RCC 7860 (cell line): ENCODE measurements around the gene CCDC195.
"Not testable (repeated sequence)": the region's sequence is repeated elsewhere in the genome, so short reads cannot be mapped to it uniquely, and the experiment has no call there.

ENCODE experiments used
- DNase-seq: peaks from one replicate; pipeline ENCODE4 v3.0.0-alpha.2; 2015; ENCODE audit warnings: low spot score
- FAIRE-seq: peaks from 2 replicates; lab custom pipeline; 2012; peaks lifted over from hg19 to GRCh38; lab: Jason Lieb, UNC

The CCDC195 gene

DNA sequence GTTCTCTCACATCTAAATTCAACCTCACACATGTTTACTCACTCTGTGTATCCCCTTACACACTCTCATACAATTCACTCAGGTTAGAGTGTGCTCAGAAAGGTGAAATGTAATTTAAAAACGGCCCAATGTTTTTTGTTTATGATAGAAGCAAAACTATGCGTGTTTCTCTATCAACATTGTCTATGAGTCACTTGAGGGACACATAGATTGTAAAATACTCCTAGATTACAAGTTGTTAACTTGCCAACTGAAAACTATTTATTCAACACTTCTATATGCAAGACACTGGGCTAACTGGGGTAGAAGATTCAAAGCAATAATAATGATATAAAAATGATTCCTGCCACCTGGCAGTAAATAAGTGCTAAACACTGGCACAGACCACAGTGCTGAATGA, 24.6 kb downstream of the CCDC195 start:
- FAIRE-seq (no peak), DNase-seq (no peak)

DNA sequence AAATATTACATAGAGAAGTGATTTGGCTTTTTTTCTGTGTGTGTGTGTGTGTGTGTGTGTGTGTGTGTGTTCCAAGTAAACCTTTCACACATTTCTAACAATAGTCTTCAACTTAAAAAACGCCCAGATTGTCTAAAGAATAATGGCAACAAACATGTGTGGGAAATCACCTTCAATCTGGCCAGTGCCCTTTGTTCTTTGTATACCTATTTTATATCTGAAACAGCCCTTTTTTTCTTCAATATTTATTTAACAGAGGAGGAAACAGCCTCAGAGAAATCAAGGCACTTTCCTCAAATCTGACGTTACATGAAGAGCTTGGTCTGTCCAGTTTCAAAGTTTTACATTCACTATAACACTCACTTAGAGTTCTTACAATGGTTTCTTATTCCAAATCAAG, 25.3 kb downstream of the CCDC195 start:
- DNase-seq (no peak), FAIRE-seq (no peak)

DNA sequence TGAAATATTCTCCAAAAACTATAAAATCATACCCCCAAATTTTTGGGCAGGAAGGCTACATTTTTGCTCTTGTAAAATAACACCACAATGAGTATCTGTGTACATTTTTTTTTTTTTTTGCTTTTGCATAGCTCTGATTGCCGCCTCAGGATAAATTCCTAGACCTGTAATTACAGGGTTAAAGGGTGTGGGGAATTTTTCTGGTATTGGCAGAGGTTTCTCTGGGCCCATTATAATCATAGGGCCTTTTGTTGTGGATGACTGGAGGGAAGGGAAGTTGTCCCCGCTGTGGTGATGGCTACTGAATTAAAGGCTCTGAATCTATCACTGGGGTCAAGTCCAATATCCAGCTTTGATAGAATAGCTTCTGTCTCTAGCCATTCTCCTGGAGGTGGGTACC, 26.6 kb downstream of the CCDC195 start:
- FAIRE-seq: no peak
- DNase-seq: no peak

DNA sequence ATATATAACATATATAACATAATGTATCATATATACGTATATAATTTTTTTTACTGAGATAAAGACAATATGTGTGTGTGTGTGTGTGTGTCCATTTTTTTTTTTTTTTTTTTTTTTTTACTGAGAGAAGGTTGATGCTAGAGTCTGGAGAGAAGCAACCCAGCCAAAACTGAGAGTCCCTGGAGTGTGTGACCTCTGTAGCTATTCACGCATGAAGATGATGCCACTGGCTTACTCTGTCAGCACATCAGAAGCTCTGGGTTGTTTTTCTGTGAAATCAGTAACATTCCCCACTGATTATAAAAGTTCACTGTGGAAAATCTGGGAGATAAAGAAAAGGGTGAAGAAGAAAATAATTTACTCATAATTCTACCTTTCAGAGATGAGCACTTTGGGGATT, 27.2 kb downstream of the CCDC195 start:
- FAIRE-seq: no peak

DNA sequence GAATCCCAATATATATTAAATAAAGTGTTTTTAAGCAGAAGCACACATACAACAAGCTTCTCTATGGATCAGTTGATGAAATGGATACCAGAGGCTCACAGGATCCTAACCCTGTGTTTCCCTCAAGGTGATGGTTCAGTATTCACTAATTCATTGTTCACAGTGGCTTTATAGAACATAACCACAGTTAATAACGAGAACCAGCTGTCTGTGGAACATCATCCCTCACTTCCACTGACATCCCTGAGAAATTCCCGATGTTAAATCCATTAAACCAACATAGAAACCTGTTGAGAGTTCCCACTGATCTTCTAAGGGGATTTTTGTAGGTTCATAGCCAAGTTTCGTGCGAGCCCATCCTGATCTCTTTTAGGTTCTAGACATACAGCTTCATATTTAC, 29.0 kb downstream of the CCDC195 start:
- FAIRE-seq: no peak

More for the DNA sequence above, 27.2 kb downstream of the CCDC195 start:
- DNase-seq: no peak

DNA sequence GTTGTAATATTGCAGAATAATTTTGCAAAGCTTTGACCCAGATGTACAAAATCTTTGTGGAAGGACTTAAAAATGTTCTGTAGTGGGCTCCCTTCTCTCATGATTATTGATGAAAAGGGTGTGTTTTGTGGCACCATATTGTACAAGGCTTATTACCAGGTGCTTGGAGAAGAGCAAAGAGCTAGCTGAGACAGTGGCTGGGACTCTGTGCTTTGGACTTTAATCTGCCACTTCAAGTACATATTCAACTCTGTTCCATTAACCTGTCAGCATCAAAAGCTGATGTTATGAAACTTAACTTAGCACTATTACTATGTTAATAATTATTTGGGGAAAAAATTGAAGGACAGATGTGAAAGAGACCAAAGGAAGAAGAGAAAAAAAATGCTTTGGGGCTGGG, 31.0 kb downstream of the CCDC195 start:
- no peak for FAIRE-seq
- no peak for DNase-seq

More for the DNA sequence above, 29.0 kb downstream of the CCDC195 start:
- DNase-seq: no peak

DNA sequence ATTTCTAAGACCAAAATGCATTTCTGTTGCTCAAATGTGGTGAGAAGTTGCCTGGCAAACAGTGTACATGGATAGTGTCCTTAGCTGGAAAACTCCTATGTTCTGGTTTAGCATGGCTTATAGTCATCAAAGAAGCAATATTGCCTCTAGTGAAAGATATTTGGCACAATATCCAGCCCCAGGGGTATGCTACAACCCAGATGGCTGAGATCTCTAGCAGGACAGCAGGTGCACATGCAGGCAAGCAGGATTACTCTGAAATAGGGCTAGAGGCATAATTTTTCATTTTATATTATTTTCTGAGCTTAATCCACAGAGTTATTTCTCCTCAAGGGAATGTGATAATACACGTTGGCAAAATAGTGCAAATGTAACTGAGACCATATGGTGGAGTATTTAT, 34.0 kb downstream of the CCDC195 start:
- no peak for DNase-seq
- FAIRE-seq: no peak

DNA sequence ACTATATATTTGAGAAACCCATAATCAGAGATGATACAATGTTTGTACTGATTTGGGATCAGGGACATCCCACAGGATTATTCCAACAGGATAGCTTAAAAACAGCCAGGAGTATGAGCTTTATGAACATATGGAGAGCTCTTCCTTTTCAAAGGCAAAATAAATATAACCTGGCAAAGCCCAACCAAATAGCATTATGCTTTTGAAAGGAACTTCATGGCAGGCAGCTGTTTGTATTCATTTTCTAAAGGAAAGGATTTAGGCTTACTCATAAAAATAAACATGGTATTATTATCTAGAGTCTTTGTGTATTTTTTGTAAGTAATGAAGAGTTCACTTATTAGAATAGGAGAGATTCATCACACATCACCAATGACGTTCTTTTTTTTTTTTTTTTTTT, 44.4 kb downstream of the CCDC195 start:
- DNase-seq: no peak

DNA sequence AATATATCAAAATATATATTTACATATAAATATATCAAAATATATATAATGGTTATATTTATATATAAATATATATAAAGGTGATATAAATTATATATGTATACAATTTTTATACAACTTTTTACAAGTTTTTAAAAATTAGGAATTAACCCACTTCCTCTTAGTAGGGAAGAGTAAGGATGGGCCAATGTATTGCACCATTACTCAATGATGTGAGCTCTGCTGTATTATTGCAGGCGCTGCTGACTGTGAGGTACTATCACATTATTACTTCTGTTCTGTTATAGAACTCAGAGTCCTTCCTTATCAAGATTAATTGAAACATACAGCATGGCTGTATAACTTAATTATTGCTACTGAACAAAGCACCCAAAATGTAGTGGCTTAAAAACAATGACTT, 46.0 kb downstream of the CCDC195 start:
- FAIRE-seq: no peak
- no peak for DNase-seq

More for the DNA sequence above, 44.4 kb downstream of the CCDC195 start:
- FAIRE-seq: no peak

DNA sequence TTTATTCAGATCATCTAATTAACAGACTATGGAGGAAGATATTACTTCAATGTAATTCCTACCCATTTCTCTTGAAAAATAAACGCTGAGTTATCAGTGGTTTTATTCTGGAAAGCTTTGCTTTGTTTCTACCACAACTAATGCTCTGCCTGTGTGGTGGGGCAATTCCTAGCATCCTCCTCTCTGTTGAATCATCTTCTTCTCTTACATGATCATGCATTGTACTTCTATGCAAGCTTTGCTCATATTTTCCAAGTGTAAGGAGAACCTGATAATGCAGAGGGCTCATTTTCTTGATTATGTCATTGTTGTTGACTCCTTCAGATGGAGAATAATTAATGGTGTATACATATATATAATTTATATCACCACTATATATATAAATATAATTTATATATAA, 46.7 kb downstream of the CCDC195 start:
- DNase-seq: no peak
- no peak for FAIRE-seq

DNA sequence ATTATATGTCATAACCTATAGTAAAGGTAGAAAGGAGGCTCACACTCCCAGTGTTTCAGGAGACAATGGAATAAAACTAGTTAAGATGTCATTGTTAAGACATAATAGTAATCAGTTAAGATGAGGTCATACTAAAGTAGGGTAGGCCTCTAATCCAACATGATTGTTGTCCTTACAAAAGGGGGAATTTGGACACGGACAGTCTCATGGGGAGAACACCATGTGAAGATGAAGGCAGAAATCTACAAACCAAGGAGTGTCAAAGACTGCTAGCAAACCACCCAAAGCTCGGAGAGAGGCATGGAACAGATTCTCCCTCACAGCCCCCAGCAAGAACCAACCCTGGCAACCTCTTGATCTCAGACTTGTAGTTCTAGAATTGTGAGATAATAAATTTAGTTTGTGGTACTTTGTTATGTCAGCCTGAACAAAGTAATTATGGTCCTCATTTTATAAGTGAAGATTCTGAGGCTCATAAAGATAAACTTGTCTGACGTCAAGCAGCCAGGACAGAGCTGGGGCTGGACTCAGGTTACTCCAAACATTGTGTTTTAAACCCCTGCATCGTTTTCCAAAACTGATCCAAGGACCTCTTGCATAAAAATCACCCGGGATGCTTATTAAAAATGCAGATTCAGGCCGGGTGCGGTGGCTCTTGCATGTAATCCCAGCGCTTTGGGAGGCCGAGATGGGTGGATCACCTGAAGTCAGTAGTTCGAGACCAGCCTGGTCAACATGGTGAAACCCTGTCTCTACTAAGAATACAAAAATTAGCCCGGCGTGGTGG, 47.8 kb downstream of the CCDC195 start:
- DNase-seq (no peak), FAIRE-seq (no peak)

DNA sequence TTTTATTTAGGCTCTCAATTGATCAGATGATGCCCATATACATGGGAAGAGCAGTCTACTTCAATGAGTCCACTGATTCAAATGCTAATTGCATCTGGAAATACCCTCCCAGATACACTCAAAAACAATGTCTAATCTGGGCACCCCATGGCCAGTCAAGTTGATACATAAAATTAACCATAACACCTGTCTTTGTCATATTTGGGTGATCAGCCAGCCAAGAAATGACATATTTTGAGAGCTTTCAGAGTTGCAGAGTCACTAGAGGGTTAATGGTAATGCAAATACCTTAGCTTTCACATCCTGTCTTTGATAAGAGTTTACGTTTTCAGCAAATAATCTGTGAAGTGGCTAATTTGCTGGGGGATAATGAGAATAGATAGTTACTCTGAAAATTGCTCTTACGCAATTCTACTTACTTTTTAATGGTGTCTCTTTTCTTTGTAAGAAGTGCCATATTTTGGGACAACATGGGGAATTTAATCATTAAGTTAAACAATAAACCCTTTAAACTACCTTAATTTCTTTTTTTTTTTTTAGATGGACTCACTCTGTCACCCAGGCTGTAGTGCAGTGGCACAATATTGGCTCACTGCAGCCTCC, 49.1 kb downstream of the CCDC195 start:
- no peak for FAIRE-seq

DNA sequence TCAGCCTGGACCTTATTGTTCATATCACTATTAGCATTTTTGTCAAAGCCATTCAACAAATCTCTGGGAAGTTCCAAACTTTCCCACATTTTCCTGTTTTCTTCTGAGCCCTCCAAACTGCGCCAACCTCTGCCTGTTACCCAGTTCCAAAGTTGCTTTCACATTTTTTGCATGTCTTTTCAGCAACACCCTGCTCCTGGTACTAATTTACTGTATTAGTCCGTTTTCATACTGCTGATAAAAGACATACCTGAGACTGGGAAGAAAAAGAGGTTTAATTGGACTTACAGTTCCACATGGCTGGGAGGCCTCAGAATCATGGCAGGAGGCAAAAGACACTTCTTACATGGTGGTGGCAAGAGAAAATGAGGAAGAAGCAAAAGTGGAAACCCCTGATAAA, 52.8 kb downstream of the CCDC195 start:
- not testable (repeated sequence) for DNase-seq, FAIRE-seq

More for the DNA sequence above, 49.1 kb downstream of the CCDC195 start:
- no peak for DNase-seq

DNA sequence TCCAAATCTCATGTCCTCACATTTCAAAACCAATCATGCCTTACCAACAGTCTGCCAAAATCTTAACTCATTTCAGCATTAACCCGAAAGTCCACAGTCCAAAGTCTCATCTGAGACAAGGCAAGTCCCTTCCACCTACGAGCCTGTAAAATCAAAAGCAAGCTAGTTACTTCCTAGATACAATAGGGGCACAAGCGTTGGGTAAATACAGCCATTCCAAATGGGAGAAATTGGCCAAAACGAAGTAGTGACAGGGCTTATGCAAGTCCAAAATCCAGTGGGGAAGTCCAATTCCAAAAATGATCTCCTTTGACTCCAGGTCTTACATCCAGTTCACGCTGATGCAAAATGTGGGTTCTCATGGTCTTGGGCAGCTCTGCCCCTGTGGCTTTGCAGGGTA, 54.5 kb downstream of the CCDC195 start:
- FAIRE-seq, DNase-seq: not testable (repeated sequence)

DNA sequence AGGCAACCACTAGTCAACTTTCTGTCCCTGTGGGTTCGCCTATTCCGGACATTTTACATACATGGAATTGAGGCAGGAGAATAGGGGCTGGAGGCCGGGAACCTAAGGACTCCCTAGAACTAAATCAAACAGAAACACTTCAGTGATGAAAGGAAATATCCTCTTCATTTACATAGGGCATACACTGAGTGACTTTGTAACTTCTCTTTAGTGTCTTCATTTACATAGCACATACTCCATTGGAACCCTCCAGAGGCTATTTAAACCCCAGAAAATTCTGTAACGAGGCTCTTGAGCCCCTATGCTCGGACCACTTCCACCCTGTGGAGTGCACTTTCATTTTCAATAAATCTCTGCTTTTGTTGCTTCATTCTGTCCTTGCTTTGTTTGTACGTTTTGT, 56.5 kb downstream of the CCDC195 start:
- FAIRE-seq: no peak
- DNase-seq: no peak

DNA sequence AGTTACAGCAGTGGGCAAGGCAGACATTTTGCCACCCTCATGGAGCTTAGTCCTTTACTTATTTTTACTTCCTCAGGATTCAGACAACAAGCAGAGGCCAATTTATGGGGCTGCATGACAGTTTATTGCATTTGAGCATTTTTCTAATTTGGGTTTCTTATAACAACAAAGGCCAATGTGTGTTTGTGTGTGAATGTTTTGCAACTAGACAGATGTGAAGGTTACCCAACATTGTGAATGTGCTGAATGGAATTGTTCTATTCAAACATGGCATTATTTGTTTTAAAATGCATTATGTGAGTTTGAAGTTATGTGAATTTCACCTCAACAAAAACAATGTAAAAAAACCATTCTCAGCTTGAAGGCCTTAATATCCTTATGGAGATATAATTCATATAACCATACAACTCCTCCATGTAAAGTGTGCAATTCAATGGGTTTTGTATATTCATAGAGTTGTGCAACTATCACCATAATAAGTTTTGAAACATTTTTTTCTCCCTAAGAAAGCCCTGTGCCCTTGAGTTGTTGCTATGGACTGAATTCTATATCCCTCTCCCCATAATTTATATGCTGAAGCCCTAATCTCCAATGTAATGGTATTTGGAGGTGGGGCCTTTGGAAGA, 57.3 kb downstream of the CCDC195 start:
- DNase-seq (no peak), FAIRE-seq (no peak)

DNA sequence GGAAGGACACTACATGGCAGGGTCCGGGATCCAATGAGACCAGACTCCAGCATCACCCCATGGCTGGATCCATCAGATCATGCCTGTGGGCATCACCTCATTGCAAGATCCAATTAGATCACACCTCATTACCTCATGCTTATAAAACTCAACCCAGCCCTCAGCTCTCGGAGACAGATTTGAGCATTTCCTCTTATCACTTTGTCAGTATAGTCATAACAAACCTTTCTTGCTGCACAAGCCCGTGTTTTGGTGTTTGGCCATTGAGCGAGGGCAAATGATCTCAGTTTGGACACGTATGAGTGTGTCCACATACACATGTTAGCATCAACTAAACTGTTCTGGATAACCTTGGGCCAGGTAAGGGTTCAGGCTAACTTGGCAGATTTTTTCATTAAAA, 58.8 kb downstream of the CCDC195 start:
- FAIRE-seq: no peak
- no peak for DNase-seq

DNA sequence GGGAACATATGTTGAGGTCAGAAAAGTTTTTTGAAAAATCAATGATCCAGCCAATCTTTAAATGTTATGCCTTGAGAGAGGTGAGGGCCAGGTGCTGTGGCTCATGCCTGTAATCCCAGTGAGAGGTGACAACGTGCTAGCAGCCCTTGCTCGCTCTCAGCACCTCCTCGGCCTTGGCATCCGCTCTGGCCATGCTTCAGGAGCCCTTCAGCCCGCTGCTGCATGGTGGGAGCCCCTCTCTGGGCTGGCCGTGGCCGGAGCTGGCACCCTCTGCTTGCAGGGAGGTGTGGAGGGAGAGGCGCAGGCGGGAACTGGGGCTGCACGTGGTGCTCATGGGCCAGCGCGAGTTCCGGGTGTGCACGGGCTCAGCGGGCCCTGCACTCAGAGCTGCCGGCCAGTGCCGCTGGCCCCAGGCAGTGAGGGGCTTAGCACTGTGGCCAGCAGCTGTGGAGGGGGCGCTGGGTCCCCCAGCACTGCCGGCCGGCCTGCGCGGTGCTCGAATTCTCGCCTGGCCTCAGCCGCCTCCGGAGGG, 61.1 kb downstream of the CCDC195 start:
- FAIRE-seq (no peak), DNase-seq (no peak)
